Dermis microvascular lymphatic vessel endothelial cell (primary cell): Measurements from ENCODE around the gene ETNK1. TPM values are rescaled to one million over a fixed set of nuclear protein-coding genes. Genes with fewer than 3 reads are reported as not detected.

ENCODE experiments used
- total RNA-seq: library from RNA; depleted of rRNA; stranded (reverse); fragments of >200 nt; gene quantifications from 2 replicates; pipeline ENCODE4 v1.2.1, GENCODE V29; 2014

Gene ETNK1
- total RNA-seq, 1 donor from 2014 or later = 39.3 TPM

Other genes with a start within 250 kb of the ETNK1 start
- gene C2CD5, start 80.6 kb upstream of the ETNK1 start, total RNA-seq = 11.7 and 12.6 TPM in 2 replicates